ENCODE results near the gene MEF2B. TPM values are rescaled to one million over a fixed set of nuclear protein-coding genes. Genes with fewer than 3 reads are reported as not detected.

MEF2B gene
- total RNA-seq, 1 donor from 2014 or later: 1.4 TPM

DNA sequence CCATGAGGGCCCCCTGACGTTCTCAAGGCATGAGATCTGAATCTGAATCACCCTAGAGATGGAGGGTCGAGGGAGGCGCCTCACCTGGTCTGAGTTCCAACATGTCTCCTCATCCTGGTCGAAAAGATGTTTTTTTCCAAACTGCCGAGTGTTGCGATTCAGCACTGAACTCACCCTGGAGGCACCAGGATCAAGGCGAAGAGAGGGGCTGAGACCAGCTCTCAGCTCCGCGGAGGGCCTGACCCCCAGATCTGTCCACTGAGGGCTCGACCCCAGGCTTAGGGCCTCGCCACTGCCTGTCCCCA is 32.6 kb upstream of the MEF2B start:
- peak overlapping the region; percentile 62 for H3K4me3 ChIP-seq
- TF ChIP-seq, protein P1, sequence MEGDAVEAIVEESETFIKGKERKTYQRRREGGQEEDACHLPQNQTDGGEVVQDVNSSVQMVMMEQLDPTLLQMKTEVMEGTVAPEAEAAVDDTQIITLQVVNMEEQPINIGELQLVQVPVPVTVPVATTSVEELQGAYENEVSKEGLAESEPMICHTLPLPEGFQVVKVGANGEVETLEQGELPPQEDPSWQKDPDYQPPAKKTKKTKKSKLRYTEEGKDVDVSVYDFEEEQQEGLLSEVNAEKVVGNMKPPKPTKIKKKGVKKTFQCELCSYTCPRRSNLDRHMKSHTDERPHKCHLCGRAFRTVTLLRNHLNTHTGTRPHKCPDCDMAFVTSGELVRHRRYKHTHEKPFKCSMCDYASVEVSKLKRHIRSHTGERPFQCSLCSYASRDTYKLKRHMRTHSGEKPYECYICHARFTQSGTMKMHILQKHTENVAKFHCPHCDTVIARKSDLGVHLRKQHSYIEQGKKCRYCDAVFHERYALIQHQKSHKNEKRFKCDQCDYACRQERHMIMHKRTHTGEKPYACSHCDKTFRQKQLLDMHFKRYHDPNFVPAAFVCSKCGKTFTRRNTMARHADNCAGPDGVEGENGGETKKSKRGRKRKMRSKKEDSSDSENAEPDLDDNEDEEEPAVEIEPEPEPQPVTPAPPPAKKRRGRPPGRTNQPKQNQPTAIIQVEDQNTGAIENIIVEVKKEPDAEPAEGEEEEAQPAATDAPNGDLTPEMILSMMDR (IDR thresholded peaks at IDR 0.05): no peak
- H3K4me1 ChIP-seq: peaks cover 9% of the 10 kb centered on the region
- ATAC-seq: no peak
- H3K27ac ChIP-seq: peak overlapping the region; percentile 73
- H3K27me3 ChIP-seq: no peaks in the 10 kb centered on the region
- DNase-seq: no peak
- intact Hi-C loops (cut with DNase I): no loop called here
- peaks cover 18% of the 10 kb centered on the region for H3K36me3 ChIP-seq
- H3K9me3 ChIP-seq: no peaks in the 10 kb centered on the region

DNA sequence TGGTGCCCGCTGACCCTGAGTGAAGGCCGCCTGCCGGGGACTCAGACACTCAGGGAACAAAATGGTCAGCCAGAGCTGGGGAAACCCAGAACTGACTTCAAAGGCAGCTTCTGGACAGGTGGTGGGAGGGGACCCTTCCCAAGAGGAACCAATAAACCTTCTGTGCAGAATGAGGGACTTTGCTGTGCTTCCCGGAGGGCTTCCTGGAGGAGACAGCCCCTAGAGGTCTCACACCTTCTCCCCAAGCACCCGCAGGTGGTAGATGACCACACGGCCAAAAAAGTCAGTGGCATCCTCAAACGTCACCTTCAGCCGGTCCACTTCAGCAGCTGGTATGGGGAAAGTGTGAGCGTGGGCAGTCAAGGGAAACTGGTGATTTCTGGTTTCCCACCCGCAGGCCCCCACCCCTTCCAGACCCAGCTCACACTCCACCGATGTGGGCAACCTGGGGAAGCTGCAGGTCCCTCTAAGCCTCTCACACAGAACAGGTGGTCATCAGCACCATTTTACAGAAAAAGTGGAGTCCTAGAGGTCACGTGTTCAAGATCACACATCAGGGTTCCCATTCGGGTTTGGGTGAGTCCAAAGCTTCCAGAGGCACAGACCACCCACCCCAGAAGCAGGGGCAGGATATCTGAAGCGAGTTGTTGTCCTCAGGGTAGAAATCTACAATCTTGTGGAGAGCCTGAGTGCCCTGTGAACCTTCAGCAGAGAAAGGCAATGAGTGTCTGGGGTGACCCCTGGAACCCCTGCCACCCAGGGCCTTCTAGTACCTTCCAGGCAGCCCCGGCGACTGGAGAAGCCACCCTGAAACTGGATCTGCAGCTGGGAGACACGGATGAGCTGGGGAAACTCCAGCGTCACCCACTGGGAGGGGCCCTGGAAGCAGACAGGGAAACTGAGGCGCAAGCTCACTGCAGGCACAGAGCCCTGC is 31.9 kb upstream of the MEF2B start:
- no peak for DNase-seq
- intact Hi-C loops (cut with DNase I): no loop called here
- Histone ChIP-seq H3K27ac (peak overlapping the region; percentile 73), H3K9me3 (no peaks in the 10 kb centered on the region), H3K36me3 (peaks cover 25% of the 10 kb centered on the region), H3K27me3 (no peaks in the 10 kb centered on the region), H3K4me3 (peak overlapping the region; percentile 62), H3K4me1 (peaks cover 9% of the 10 kb centered on the region)
- TF ChIP-seq, protein P1 (IDR thresholded peaks at IDR 0.05): no peak
- ATAC-seq: no peak

DNA sequence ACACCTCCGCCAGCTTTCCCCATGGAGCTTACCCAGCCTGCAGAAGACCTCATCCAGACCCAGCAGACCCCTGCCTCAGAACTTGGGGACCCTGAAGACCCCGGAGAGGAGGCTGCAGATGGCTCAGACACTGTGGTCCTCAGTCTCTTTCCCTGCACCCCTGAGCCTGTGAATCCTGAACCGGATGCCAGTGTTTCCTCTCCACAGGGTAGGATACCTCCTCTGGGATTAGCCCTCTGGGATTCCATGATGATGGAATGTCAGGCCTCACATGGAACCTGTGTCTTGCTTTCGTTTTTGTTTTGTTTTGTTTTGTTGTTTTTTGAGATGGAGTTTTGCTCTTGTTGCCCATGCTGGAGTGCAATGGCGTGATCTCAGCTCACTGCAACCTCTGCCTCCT is 23.9 kb upstream of the MEF2B start:
- H3K4me3 ChIP-seq: peak overlapping the region; percentile 99
- peak overlapping the region; percentile 100 for H3K27ac ChIP-seq
- H3K27me3 ChIP-seq: no peaks in the 10 kb centered on the region
- DNase-seq (no peak), ATAC-seq (no peak)
- H3K4me1 ChIP-seq: peaks cover 41% of the 10 kb centered on the region
- intact Hi-C loops (cut with DNase I): no loop called here
- H3K9me3 ChIP-seq: no peaks in the 10 kb centered on the region
- H3K36me3 ChIP-seq: peaks cover 23% of the 10 kb centered on the region
- TF ChIP-seq, protein P1 (IDR thresholded peaks at IDR 0.05): no peak

GRCh38 chr19:19192910-19193423 is 22.9 kb upstream of the MEF2B start:
- TF ChIP-seq, protein P1 (IDR thresholded peaks at IDR 0.05): no peak
- H3K4me1 ChIP-seq: peaks cover 42% of the 10 kb centered on the region
- ATAC-seq (no peak), DNase-seq (no peak)
- H3K27ac ChIP-seq: peak overlapping the region; percentile 100
- intact Hi-C loops (cut with DNase I): no loop called here
- H3K36me3 ChIP-seq: peaks cover 14% of the 10 kb centered on the region
- no peaks in the 10 kb centered on the region for H3K27me3 ChIP-seq
- peak overlapping the region; percentile 99 for H3K4me3 ChIP-seq
- no peaks in the 10 kb centered on the region for H3K9me3 ChIP-seq

DNA sequence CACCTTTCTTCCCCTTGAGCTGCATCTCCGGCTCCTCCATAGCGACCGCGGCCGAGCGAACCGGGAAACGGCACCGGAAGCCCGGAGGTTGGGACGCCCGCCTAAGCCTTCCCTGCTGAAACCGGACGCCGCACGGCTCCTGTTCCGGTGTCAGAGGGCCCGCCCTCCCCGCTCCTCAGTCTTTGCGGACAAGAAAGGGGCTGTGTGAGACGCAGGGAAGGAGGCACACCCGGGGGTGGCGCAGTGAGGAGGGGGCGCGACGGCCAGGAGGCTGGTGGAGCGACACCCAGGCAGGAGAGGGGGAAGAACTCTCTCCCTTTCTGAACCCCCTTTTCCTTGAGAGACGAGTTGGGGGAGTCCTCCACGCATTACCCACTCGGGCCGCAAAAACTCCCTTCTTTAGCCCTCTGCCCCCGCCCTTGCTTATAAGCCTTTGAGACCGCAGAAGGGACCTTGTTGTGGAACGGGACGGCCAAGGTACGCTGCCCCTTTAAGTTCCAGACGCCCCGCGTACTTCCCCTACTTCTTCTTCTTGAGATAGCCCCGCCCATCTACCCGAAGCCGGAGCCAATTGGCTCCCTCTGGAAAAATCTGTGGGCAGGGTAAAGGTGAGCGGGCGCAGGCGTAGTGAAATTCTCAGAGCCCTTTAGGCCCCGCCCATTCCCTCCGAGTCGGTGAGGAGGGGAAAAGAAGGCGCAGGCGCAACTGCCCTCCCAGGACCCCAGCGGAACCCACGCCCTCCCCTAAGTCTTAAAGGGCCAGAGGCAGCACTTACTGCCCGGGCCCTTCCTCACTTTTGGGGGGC is 22.2 kb upstream of the MEF2B start, which contains the start of the genes BORCS8 and RFXANK:
BORCS8 (minus strand) TSS at position 75 of the 805 bp plus-strand sequence; CDS start at position 40, 35 bp downstream.
RFXANK (plus strand) TSS at position 181 of the 805 bp plus-strand sequence. CDS start 1,689 bp downstream, outside the sequence.
- DNase-seq: peak; percentile 98
- Histone ChIP-seq H3K4me1 (peaks cover 42% of the 10 kb centered on the region), H3K27me3 (no peaks in the 10 kb centered on the region), H3K4me3 (peak within 1 kb of the TSS; percentile 99), H3K27ac (peak within 1 kb of the TSS; percentile 100), H3K9me3 (no peaks in the 10 kb centered on the region), H3K36me3 (peaks cover 7% of the 10 kb centered on the region)
- ATAC-seq: peak; percentile 96
- TF ChIP-seq, protein P1 (IDR thresholded peaks at IDR 0.05): no peak
- intact Hi-C loops (cut with DNase I): no loop called here

Data from upper lobe of right lung (tissue), 1 donor.